ENCODE results near the gene TFF3.

- TF ChIP-seq POLR2A (IDR thresholded peaks at IDR 0.05) (no peak), CTCF (IDR thresholded peaks at IDR 0.05) (no peak), POLR2AphosphoS5 (IDR thresholded peaks at IDR 0.05; ENCODE audit: insufficient read depth in 1 of 2, low read depth in 1 of 2) (no peak)
Measured at GRCh38 chr21:42298237-42298636, 17.0 kb downstream of the TFF3 start.
